ENCODE results near the gene IZUMO4. TPM values are rescaled to one million over a fixed set of nuclear protein-coding genes. Genes with fewer than 3 reads are reported as not detected.

IZUMO4 gene
- total and polyA plus RNA-seq, 4 donors, result 1.2 to 1.4 (median 1.2) TPM

GRCh38 chr19:2060884-2061494, 35.7 kb upstream of the IZUMO4 start:
- Histone ChIP-seq H3K4me1 (ENCODE audit: control insufficient read depth in 4 of 4, insufficient read depth in 4 of 4, low read length in 3 of 4) (peaks cover 11 to 35% (median 24%) of the 10 kb centered on the region in 4 donors), H3K9me3 (ENCODE audit: control insufficient read depth in 4 of 4, low read length in 3 of 4) (no peaks in the 10 kb centered on the region), H3K9ac (ENCODE audit: low read depth in 1 of 2, low read length in 2 of 2) (peak overlapping the region; percentile 85 to 86), H3K27ac (ENCODE audit: low read depth in 1 of 2, low read length in 2 of 2) (peak overlapping the region; percentile 89 to 99), H3K27me3 (ENCODE audit: control insufficient read depth in 4 of 4, insufficient read depth in 4 of 4, low read length in 3 of 4) (no peaks in the 10 kb centered on the region), H3K36me3 (ENCODE audit: control insufficient read depth in 4 of 4, insufficient read depth in 3 of 4, low read depth in 1 of 4, low read length in 3 of 4) (no peaks in the 10 kb centered on the region), H3K4me3 (ENCODE audit: low read depth in 1 of 3, low read length in 3 of 3) (peak overlapping the region; percentile 23 to 78 (median 57))
- no peak for DNase-seq (ENCODE audit: low spot score)
- under 1% methylated on average over 55 of the region's 55 CpGs for WGBS
- TF ChIP-seq HNF4A (conservative IDR thresholded peaks at IDR 0.05), result no peak

GRCh38 chr19:2061495-2062388, 35.0 kb upstream of the IZUMO4 start:
- 3% methylated on average over 50 of the region's 50 CpGs for WGBS
- H3K4me3 ChIP-seq (ENCODE audit: low read depth in 1 of 3, low read length in 3 of 3), result peak overlapping the region; percentile 73 to 78 (median 74)
- H3K9me3 ChIP-seq (ENCODE audit: control insufficient read depth in 4 of 4, low read length in 3 of 4), result no peaks in the 10 kb centered on the region
- peaks cover 10 to 35% (median 22%) of the 10 kb centered on the region in 4 donors for H3K4me1 ChIP-seq (ENCODE audit: control insufficient read depth in 4 of 4, insufficient read depth in 4 of 4, low read length in 3 of 4)
- no peaks in the 10 kb centered on the region for H3K27me3 ChIP-seq (ENCODE audit: control insufficient read depth in 4 of 4, insufficient read depth in 4 of 4, low read length in 3 of 4)
- H3K36me3 ChIP-seq (ENCODE audit: control insufficient read depth in 4 of 4, insufficient read depth in 3 of 4, low read depth in 1 of 4, low read length in 3 of 4), result no peaks in the 10 kb centered on the region
- TF ChIP-seq FOXA1 (IDR thresholded peaks at IDR 0.05) (no peak), RAD21 (IDR thresholded peaks at IDR 0.05) (peak; percentile 13 to 39), EGR1 (IDR thresholded peaks at IDR 0.05; ENCODE audit: low read depth in 2 of 2) (no peak), REST (IDR thresholded peaks at IDR 0.05) (peak; percentile 92), HNF4A (conservative IDR thresholded peaks at IDR 0.05) (peak; percentile 17 to 63), FOXA2 (IDR thresholded peaks at IDR 0.05) (no peak), RXRA (IDR thresholded peaks at IDR 0.05) (peak in 1 of 2 donors; percentile 38), JUND (IDR thresholded peaks at IDR 0.05) (no peak), GABPA (IDR thresholded peaks at IDR 0.05 in 1 of 2, conservative IDR thresholded peaks at IDR 0.05 in 1 of 2) (no peak), TAF1 (conservative IDR thresholded peaks at IDR 0.05) (peak; percentile 58), SP1 (IDR thresholded peaks at IDR 0.05) (peak; percentile 75), MAX (IDR thresholded peaks at IDR 0.05) (peak; percentile 91), NR2F2 (IDR thresholded peaks at IDR 0.05) (peak; percentile 33), ZBTB33 (IDR thresholded peaks at IDR 0.05) (no peak)
- H3K27ac ChIP-seq (ENCODE audit: low read depth in 1 of 2, low read length in 2 of 2), result peak overlapping the region; percentile 89 to 99
- DNase-seq (ENCODE audit: low spot score), result peak; percentile 99
- H3K9ac ChIP-seq (ENCODE audit: low read depth in 1 of 2, low read length in 2 of 2), result peak overlapping the region; percentile 50 to 79

Data from liver (tissue), 9 donors.